ENCODE measurements around the gene COG3. TPM values are rescaled to one million over a fixed set of nuclear protein-coding genes. Genes with fewer than 3 reads are reported as not detected.

Gene COG3
- total and polyA plus RNA-seq, 2 experiments from 2014 or later: 17.1 to 23.9 TPM

DNA sequence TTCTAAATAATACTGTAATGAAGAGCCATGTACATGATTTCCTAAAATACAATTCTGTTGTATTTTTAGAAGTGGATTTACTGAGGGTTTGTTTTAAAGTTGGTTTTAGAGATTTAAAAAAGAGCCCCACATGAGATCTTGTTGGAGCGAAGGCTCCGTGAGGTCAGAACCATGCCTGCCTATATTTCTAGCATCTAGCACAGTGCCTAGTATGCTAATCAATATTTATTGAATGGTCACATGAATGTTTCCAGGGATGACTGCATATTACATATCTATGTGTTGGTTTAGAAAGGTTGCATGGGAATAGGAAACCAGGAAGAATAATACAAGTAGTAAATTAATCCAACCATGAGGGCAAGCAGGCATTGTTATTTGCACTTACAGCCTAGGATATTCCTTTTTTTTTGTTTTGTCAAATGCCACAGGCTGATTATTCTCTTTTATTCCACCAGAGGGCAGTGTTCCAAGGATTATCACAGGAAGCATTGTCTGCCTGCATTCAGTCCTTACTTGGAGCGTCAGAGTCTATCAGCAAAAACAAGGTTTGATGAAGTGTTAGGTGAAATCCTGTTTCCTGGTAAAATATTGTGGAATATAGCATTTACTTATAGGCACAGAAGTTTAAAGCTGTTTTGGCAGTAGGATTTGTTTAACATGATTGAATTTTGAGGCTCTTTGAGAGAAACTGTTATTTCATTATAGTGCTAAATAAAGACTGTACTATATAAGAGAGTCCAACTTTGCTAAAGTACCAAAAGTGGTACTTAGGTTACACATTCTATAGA, 46.8 kb downstream of the COG3 start:
- H3K27ac ChIP-seq (ENCODE audit: low read depth): no peak overlapping the region
- no peak for TF ChIP-seq POLR2AphosphoS5 (IDR thresholded peaks at IDR 0.05; ENCODE audit: low read depth)
- TF ChIP-seq, protein P1, sequence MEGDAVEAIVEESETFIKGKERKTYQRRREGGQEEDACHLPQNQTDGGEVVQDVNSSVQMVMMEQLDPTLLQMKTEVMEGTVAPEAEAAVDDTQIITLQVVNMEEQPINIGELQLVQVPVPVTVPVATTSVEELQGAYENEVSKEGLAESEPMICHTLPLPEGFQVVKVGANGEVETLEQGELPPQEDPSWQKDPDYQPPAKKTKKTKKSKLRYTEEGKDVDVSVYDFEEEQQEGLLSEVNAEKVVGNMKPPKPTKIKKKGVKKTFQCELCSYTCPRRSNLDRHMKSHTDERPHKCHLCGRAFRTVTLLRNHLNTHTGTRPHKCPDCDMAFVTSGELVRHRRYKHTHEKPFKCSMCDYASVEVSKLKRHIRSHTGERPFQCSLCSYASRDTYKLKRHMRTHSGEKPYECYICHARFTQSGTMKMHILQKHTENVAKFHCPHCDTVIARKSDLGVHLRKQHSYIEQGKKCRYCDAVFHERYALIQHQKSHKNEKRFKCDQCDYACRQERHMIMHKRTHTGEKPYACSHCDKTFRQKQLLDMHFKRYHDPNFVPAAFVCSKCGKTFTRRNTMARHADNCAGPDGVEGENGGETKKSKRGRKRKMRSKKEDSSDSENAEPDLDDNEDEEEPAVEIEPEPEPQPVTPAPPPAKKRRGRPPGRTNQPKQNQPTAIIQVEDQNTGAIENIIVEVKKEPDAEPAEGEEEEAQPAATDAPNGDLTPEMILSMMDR (conservative IDR thresholded peaks at IDR 0.05; ENCODE audit: low read depth in 2 of 2): peak; percentile 81 to 94
- peaks cover 36% of the 10 kb centered on the region for H3K36me3 Mint-ChIP-seq (ENCODE audit: low read depth)

DNA sequence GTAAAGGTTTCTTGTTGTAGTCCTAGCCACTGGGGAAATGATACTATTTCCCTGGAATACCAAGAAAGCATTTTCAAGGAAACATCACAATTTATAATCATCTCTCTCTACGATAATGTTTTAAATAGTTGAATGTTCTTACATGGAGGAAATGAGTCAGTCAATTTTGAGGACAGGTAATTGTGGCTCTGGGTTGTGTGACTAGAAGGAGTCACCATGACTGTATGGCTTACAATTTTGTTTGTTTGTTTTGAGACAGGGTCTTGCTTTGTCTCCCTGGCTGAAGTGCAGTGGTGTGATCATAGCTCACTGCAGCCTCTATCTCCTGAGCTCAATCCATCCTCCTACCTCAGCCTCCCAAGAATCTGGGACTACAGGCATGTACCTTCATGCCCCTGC, 47.4 kb downstream of the COG3 start:
- Mint-ChIP-seq H3K4me3 (no peak overlapping the region), H3K27ac (no peak overlapping the region), H3K36me3 (ENCODE audit: low read depth) (peaks cover 36% of the 10 kb centered on the region), H3K27me3 (ENCODE audit: insufficient read depth, low read depth, poor library complexity) (no peaks in the 10 kb centered on the region), H3K9me3 (no peaks in the 10 kb centered on the region), H3K4me1 (no peaks in the 10 kb centered on the region)
- Histone ChIP-seq H3K4me1 (ENCODE audit: insufficient read depth) (no peaks in the 10 kb centered on the region), H3K9me2 (ENCODE audit: insufficient read depth) (no peaks in the 10 kb centered on the region), H4K20me1 (replicated peaks; ENCODE audit: insufficient read depth) (peaks cover 9% of the 10 kb centered on the region), H3K79me2 (replicated peaks; ENCODE audit: insufficient read depth) (no peaks in the 10 kb centered on the region), H3K27me3 (ENCODE audit: insufficient read depth) (no peaks in the 10 kb centered on the region), H3K4me3 (no peak overlapping the region), H3K36me3 (ENCODE audit: insufficient read depth) (peaks cover 15% of the 10 kb centered on the region; the same call in 1 of the 2 replicates), H3K27ac (ENCODE audit: low read depth) (no peak overlapping the region), H3K4me2 (no peak overlapping the region), H2AFZ (no peak overlapping the region), H3F3A (replicated peaks; ENCODE audit: low read depth) (no peaks in the 10 kb centered on the region)
- DNase-seq (ENCODE audit: low spot score) (no peak), ATAC-seq (no peak)
- TF ChIP-seq JUNB (IDR thresholded peaks at IDR 0.05; ENCODE audit: unreplicated experiment): no peak
- TF ChIP-seq, protein P2, sequence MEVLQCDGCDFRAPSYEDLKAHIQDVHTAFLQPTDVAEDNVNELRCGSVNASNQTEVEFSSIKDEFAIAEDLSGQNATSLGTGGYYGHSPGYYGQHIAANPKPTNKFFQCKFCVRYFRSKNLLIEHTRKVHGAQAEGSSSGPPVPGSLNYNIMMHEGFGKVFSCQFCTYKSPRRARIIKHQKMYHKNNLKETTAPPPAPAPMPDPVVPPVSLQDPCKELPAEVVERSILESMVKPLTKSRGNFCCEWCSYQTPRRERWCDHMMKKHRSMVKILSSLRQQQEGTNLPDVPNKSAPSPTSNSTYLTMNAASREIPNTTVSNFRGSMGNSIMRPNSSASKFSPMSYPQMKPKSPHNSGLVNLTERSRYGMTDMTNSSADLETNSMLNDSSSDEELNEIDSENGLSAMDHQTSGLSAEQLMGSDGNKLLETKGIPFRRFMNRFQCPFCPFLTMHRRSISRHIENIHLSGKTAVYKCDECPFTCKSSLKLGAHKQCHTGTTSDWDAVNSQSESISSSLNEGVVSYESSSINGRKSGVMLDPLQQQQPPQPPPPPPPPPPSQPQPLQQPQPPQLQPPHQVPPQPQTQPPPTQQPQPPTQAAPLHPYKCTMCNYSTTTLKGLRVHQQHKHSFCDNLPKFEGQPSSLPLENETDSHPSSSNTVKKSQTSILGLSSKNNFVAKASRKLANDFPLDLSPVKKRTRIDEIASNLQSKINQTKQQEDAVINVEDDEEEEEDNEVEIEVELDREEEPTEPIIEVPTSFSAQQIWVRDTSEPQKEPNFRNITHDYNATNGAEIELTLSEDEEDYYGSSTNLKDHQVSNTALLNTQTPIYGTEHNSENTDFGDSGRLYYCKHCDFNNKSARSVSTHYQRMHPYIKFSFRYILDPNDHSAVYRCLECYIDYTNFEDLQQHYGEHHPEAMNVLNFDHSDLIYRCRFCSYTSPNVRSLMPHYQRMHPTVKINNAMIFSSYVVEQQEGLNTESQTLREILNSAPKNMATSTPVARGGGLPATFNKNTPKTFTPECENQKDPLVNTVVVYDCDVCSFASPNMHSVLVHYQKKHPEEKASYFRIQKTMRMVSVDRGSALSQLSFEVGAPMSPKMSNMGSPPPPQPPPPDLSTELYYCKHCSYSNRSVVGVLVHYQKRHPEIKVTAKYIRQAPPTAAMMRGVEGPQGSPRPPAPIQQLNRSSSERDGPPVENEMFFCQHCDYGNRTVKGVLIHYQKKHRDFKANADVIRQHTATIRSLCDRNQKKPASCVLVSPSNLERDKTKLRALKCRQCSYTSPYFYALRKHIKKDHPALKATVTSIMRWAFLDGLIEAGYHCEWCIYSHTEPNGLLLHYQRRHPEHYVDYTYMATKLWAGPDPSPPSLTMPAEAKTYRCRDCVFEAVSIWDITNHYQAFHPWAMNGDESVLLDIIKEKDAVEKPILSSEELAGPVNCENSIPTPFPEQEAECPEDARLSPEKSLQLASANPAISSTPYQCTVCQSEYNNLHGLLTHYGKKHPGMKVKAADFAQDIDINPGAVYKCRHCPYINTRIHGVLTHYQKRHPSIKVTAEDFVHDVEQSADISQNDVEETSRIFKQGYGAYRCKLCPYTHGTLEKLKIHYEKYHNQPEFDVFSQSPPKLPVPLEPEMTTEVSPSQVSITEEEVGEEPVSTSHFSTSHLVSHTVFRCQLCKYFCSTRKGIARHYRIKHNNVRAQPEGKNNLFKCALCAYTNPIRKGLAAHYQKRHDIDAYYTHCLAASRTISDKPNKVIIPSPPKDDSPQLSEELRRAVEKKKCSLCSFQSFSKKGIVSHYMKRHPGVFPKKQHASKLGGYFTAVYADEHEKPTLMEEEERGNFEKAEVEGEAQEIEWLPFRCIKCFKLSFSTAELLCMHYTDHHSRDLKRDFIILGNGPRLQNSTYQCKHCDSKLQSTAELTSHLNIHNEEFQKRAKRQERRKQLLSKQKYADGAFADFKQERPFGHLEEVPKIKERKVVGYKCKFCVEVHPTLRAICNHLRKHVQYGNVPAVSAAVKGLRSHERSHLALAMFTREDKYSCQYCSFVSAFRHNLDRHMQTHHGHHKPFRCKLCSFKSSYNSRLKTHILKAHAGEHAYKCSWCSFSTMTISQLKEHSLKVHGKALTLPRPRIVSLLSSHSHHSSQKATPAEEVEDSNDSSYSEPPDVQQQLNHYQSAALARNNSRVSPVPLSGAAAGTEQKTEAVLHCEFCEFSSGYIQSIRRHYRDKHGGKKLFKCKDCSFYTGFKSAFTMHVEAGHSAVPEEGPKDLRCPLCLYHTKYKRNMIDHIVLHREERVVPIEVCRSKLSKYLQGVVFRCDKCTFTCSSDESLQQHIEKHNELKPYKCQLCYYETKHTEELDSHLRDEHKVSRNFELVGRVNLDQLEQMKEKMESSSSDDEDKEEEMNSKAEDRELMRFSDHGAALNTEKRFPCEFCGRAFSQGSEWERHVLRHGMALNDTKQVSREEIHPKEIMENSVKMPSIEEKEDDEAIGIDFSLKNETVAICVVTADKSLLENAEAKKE (CRISPR knock-in tag; IDR thresholded peaks at IDR 0.05): no peak
- TF ChIP-seq POLR2AphosphoS5 (IDR thresholded peaks at IDR 0.05; ENCODE audit: low read depth): no peak
- TF ChIP-seq, protein P1 (conservative IDR thresholded peaks at IDR 0.05; ENCODE audit: low read depth in 2 of 2): no peak
- no peak for TF ChIP-seq NANOG (IDR thresholded peaks at IDR 0.05; ENCODE audit: borderline replicate concordance)

More for the DNA sequence above, 46.8 kb downstream of the COG3 start:
- Histone ChIP-seq H3K27me3 (ENCODE audit: insufficient read depth) (no peaks in the 10 kb centered on the region), H3K79me2 (replicated peaks; ENCODE audit: insufficient read depth) (no peaks in the 10 kb centered on the region), H3F3A (replicated peaks; ENCODE audit: low read depth) (no peaks in the 10 kb centered on the region), H3K4me1 (ENCODE audit: insufficient read depth) (no peaks in the 10 kb centered on the region), H4K20me1 (replicated peaks; ENCODE audit: insufficient read depth) (peaks cover 9% of the 10 kb centered on the region), H2AFZ (no peak overlapping the region), H3K4me3 (no peak overlapping the region), H3K4me2 (no peak overlapping the region), H3K36me3 (ENCODE audit: insufficient read depth) (peaks cover 15% of the 10 kb centered on the region; the same call in 1 of the 2 replicates), H3K9me2 (ENCODE audit: insufficient read depth) (no peaks in the 10 kb centered on the region)
- DNase-seq (ENCODE audit: low spot score) (peak; percentile 85), ATAC-seq (peak; percentile 73)
- Mint-ChIP-seq H3K27ac (no peak overlapping the region), H3K4me3 (no peak overlapping the region), H3K27me3 (ENCODE audit: insufficient read depth, low read depth, poor library complexity) (no peaks in the 10 kb centered on the region), H3K9me3 (no peaks in the 10 kb centered on the region), H3K4me1 (no peaks in the 10 kb centered on the region)

Measured in GM23338 (cell line).